Loucy (cell line): ENCODE data around the gene SAMD4B.

ENCODE experiments used
- H2AFZ ChIP-seq: fragments of 200-600 bp; sonication (generic); 2 replicates; pipeline ENCODE4 v1.6.0; 2016; ENCODE audit warnings: antibody characterized with exemption, mild to moderate bottlenecking, low read length, moderate library complexity
- H3F3A ChIP-seq: fragments of 200-600 bp; 2 replicates; pipeline ENCODE4 v1.6.0; 2016; ENCODE audit warnings: antibody characterized with exemption, low read depth, mild to moderate bottlenecking
- H3K27me3 ChIP-seq: fragments of 200-600 bp; sonication (generic); 2 replicates; pipeline ENCODE4 v1.6.1; 2014; ENCODE audit warnings: low read length, mild to moderate bottlenecking; ENCODE audit not compliant: insufficient read depth, poor library complexity, severe bottlenecking
- H3K36me3 ChIP-seq: fragments of 200-600 bp; sonication (generic); 2 replicates; pipeline ENCODE4 v1.6.1; 2016; ENCODE audit warnings: low read length; ENCODE audit not compliant: insufficient read depth
- H3K4me1 ChIP-seq: fragments of 200-600 bp; sonication (generic); 2 replicates; pipeline ENCODE4 v1.5.1; 2014; ENCODE audit warnings: low read length, mild to moderate bottlenecking; ENCODE audit not compliant: insufficient read depth, poor library complexity, severe bottlenecking
- H3K4me2 ChIP-seq: fragments of 200-600 bp; sonication (generic); 2 replicates; pipeline ENCODE4 v1.6.0; 2014; ENCODE audit warnings: antibody characterized with exemption, low read length, low read depth, mild to moderate bottlenecking; ENCODE audit not compliant: poor library complexity, severe bottlenecking
- H3K4me3 ChIP-seq: fragments of 200-600 bp; sonication (generic); 2 replicates; pipeline ENCODE4 v1.5.1; 2014; ENCODE audit warnings: low read length, mild to moderate bottlenecking, mixed read lengths; ENCODE audit not compliant: poor library complexity, severe bottlenecking
- H3K79me2 ChIP-seq: fragments of 200-600 bp; sonication (generic); 2 replicates; pipeline ENCODE4 v1.6.1; 2014; ENCODE audit warnings: low read length; ENCODE audit not compliant: insufficient read depth
- H3K9ac ChIP-seq: fragments of 200-600 bp; sonication (generic); 2 replicates; pipeline ENCODE4 v1.6.0; 2014; ENCODE audit warnings: mild to moderate bottlenecking, low read depth, low read length, moderate library complexity; ENCODE audit not compliant: poor library complexity, severe bottlenecking
- H3K9me2 ChIP-seq: fragments of 200-600 bp; sonication (generic); replicated peaks from 2 replicates; pipeline ENCODE4 v1.6.1; 2016; ENCODE audit warnings: low read depth, low read length, mixed read lengths
- H3K9me3 ChIP-seq: fragments of 200-600 bp; sonication (generic); 2 replicates; pipeline ENCODE4 v1.6.1; 2014; ENCODE audit warnings: mild to moderate bottlenecking, antibody characterized with exemption, low read length, low read depth; ENCODE audit not compliant: insufficient read depth
- H4K20me1 ChIP-seq: fragments of 200-600 bp; sonication (generic); 2 replicates; pipeline ENCODE4 v1.6.0; 2014; ENCODE audit warnings: antibody characterized with exemption, low read length, mild to moderate bottlenecking; ENCODE audit not compliant: insufficient read depth, poor library complexity, severe bottlenecking
- CTCF ChIP-seq: fragments of 200-600 bp; sonication (generic); conservative IDR thresholded peaks from 2 replicates; pipeline ENCODE4 v1.5.1; 2014; ENCODE audit warnings: mild to moderate bottlenecking, antibody characterized with exemption, low read length
- EZH2phosphoT487 ChIP-seq: fragments of 200-600 bp; IDR thresholded peaks from 2 replicates; pipeline ENCODE4 v1.6.1; 2018; ENCODE audit warnings: antibody characterized with exemption, mild to moderate bottlenecking, moderate library complexity, borderline replicate concordance

SAMD4B gene

GRCh38 chr19:39319098-39319891 is 22.9 kb upstream of the SAMD4B start:
- TF ChIP-seq EZH2phosphoT487 (no peak), CTCF (no peak)
- Histone ChIP-seq H3K36me3 (peaks cover 5% of the 10 kb centered on the region; the same call in 1 of the 2 replicates), H3K9me3 (no peaks in the 10 kb centered on the region), H3K4me1 (peaks cover 22% of the 10 kb centered on the region), H3K9me2 (no peaks in the 10 kb centered on the region), H3K4me3 (peak overlapping the region; percentile 75), H3K79me2 (peaks cover 26% of the 10 kb centered on the region; the same call in 1 of the 2 replicates), H3K27me3 (no peaks in the 10 kb centered on the region), H4K20me1 (peaks cover 6% of the 10 kb centered on the region), H3K9ac (peak overlapping the region; percentile 76), H3F3A (no peaks in the 10 kb centered on the region), H2AFZ (no peak overlapping the region), H3K4me2 (peak overlapping the region; percentile 86)

GRCh38 chr19:39319892-39320248 is 22.4 kb upstream of the SAMD4B start:
- Histone ChIP-seq H3K9me2 (no peaks in the 10 kb centered on the region), H2AFZ (peak overlapping the region; percentile 47; the same call in 1 of the 2 replicates), H3F3A (no peaks in the 10 kb centered on the region), H4K20me1 (peaks cover 6% of the 10 kb centered on the region), H3K27me3 (no peaks in the 10 kb centered on the region), H3K9me3 (no peaks in the 10 kb centered on the region), H3K36me3 (no peaks in the 10 kb centered on the region; the same call in 1 of the 2 replicates), H3K4me3 (peak overlapping the region; percentile 75), H3K79me2 (peaks cover 26% of the 10 kb centered on the region; the same call in 1 of the 2 replicates), H3K4me2 (peak overlapping the region; percentile 86), H3K4me1 (peaks cover 22% of the 10 kb centered on the region), H3K9ac (peak overlapping the region; percentile 76)
- TF ChIP-seq CTCF (no peak), EZH2phosphoT487 (no peak)

- TF ChIP-seq CTCF (no peak), EZH2phosphoT487 (no peak)
- peaks cover 26% of the 10 kb centered on the region; the same call in 1 of the 2 replicates for H3K79me2 ChIP-seq
- H4K20me1 ChIP-seq = peaks cover 6% of the 10 kb centered on the region
- no peaks in the 10 kb centered on the region for H3K27me3 ChIP-seq
- no peaks in the 10 kb centered on the region for H3K9me2 ChIP-seq
- H3K36me3 ChIP-seq = no peaks in the 10 kb centered on the region
- H3F3A ChIP-seq = no peaks in the 10 kb centered on the region
- no peak overlapping the region for H2AFZ ChIP-seq
- peak overlapping the region; percentile 37 for H3K4me3 ChIP-seq
- H3K9ac ChIP-seq = no peak overlapping the region
- peaks cover 22% of the 10 kb centered on the region for H3K4me1 ChIP-seq
- H3K4me2 ChIP-seq = peak overlapping the region; percentile 55
- no peaks in the 10 kb centered on the region for H3K9me3 ChIP-seq
These were observed 20.9 kb upstream of the SAMD4B start for GRCh38 chr19:39321117-39321831.
